ENCODE data around the gene EMSY.

- TF ChIP-seq POLR2A (IDR thresholded peaks at IDR 0.05; ENCODE audit: low read depth, low read length) (no peak), SPI1 (IDR thresholded peaks at IDR 0.05; ENCODE audit: low read depth, low read length) (no peak)
Observed at GRCh38 chr11:76471382-76471781, 26.6 kb downstream of the EMSY start.
